ENCODE results near the gene KCNH2.

Gene KCNH2

DNA sequence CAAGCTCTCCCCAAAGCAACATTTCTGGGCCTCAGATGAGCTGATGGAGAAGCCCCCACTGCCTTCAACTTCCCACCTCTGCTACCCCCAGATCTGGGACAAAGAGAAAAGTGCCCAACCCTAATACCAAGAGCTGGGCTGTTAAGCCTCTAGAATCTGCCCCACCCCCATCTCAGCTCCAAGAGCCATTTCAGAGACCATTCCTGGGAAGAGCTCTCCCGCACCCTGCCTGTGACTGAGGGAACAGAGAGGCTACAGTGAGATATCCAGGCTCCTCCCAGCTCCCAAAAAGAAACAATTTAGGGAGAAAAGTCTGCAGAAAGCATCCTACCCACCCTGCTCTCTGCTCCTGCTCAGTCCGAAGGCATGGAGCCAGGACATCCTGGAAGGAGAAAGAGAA is 2.5 kb upstream of the KCNH2 start:
- ChIA-PET POLR2A (interaction anchor here (0.7 to 1.2 kb wide), 3 partner anchors 14 to 76 kb away, joined by 3 to 6 read pairs (median 5); partner anchors contain the start of gene ABCB8), CTCF (interaction anchor here (0.7 to 3.3 kb wide), 8 partner anchors 8 to 104 kb away, joined by 3 to 21 read pairs (median 3); no protein-coding TSS in a partner anchor)
- DNase-seq (ENCODE audit: extremely low spot score), result no peak
- TF ChIP-seq FOXA1 (IDR thresholded peaks at IDR 0.05) (no peak), FOXM1 (IDR thresholded peaks at IDR 0.05; ENCODE audit: borderline replicate concordance) (no peak), TARDBP (IDR thresholded peaks at IDR 0.05) (no peak), BHLHE40 (IDR thresholded peaks at IDR 0.05; ENCODE audit: borderline replicate concordance) (no peak), CTBP1 (IDR thresholded peaks at IDR 0.05; ENCODE audit: borderline replicate concordance) (no peak), ZNF384 (IDR thresholded peaks at IDR 0.05) (no peak), SP1 (IDR thresholded peaks at IDR 0.05) (no peak), ELF4 (IDR thresholded peaks at IDR 0.05) (no peak), LEF1 (IDR thresholded peaks at IDR 0.05; ENCODE audit: borderline replicate concordance) (no peak), FOXK2 (IDR thresholded peaks at IDR 0.05) (no peak), L3MBTL2 (conservative IDR thresholded peaks at IDR 0.05) (no peak), HDGF (IDR thresholded peaks at IDR 0.05; ENCODE audit: borderline replicate concordance) (no peak), ARNT (IDR thresholded peaks at IDR 0.05) (no peak), NFRKB (IDR thresholded peaks at IDR 0.05) (no peak), SUZ12 (IDR thresholded peaks at IDR 0.05) (no peak)
- TF ChIP-seq, protein P1, sequence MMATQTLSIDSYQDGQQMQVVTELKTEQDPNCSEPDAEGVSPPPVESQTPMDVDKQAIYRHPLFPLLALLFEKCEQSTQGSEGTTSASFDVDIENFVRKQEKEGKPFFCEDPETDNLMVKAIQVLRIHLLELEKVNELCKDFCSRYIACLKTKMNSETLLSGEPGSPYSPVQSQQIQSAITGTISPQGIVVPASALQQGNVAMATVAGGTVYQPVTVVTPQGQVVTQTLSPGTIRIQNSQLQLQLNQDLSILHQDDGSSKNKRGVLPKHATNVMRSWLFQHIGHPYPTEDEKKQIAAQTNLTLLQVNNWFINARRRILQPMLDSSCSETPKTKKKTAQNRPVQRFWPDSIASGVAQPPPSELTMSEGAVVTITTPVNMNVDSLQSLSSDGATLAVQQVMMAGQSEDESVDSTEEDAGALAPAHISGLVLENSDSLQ (IDR thresholded peaks at IDR 0.05), result no peak

DNA sequence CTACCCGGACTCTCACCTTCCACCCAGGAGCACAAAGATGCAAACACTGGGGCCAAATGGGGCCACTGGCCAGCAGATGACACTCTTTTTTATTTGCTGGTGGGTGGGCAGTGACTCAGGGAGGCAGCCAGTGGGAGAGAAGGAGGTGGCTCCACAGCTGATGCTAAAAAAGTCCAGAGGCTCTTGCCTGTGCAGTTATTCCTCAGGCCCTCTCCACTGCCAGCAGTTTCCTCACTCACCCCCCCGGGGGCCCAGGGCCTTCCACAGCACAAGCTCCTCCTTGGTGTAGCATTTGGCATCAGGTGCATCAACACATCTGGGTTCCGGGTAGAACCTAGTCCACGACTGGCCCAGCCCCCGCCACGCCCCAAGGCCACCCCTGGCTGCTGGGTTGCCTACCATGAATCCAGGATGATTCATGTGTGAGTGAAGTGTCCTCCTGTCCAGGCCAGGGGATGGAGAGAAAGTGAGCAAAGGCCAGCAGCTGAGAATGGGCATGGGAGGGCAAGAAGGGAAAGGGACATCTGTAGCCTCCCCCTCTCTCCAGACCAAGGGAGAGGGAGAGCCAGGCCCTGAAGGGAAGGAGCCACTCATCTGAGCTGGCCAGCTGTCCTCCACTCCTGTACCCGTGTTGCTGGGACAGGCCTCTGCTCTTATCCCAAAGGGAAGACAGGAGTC is 1.7 kb upstream of the KCNH2 start:
- ChIA-PET CTCF (interaction anchor here (0.6 to 3.3 kb wide), 10 partner anchors 9 to 103 kb away, joined by 3 to 21 read pairs (median 3); no protein-coding TSS in a partner anchor), POLR2A (interaction anchor here (0.7 to 1.6 kb wide), 5 partner anchors 11 to 77 kb away, joined by 3 to 6 read pairs (median 5); partner anchors contain the start of gene ABCB8)
- TF ChIP-seq FOXA1 (IDR thresholded peaks at IDR 0.05) (no peak), BHLHE40 (IDR thresholded peaks at IDR 0.05; ENCODE audit: borderline replicate concordance) (no peak), CTBP1 (IDR thresholded peaks at IDR 0.05; ENCODE audit: borderline replicate concordance) (no peak), HDGF (IDR thresholded peaks at IDR 0.05; ENCODE audit: borderline replicate concordance) (no peak), LEF1 (IDR thresholded peaks at IDR 0.05; ENCODE audit: borderline replicate concordance) (no peak), NFRKB (IDR thresholded peaks at IDR 0.05) (no peak), ELF4 (IDR thresholded peaks at IDR 0.05) (no peak), FOXM1 (IDR thresholded peaks at IDR 0.05; ENCODE audit: borderline replicate concordance) (no peak), TARDBP (IDR thresholded peaks at IDR 0.05) (no peak), SUZ12 (IDR thresholded peaks at IDR 0.05) (no peak), L3MBTL2 (conservative IDR thresholded peaks at IDR 0.05) (no peak), ZNF384 (IDR thresholded peaks at IDR 0.05) (no peak), FOXK2 (IDR thresholded peaks at IDR 0.05) (no peak), ARNT (IDR thresholded peaks at IDR 0.05) (no peak)
- TF ChIP-seq, protein P1 (IDR thresholded peaks at IDR 0.05), result no peak
- DNase-seq (ENCODE audit: extremely low spot score), result no peak

- TF ChIP-seq, protein P1 (IDR thresholded peaks at IDR 0.05), result no peak
- TF ChIP-seq NFRKB (IDR thresholded peaks at IDR 0.05) (no peak), SUZ12 (IDR thresholded peaks at IDR 0.05) (no peak), LEF1 (IDR thresholded peaks at IDR 0.05; ENCODE audit: borderline replicate concordance) (no peak), TARDBP (IDR thresholded peaks at IDR 0.05) (no peak), FOXM1 (IDR thresholded peaks at IDR 0.05; ENCODE audit: borderline replicate concordance) (no peak), BHLHE40 (IDR thresholded peaks at IDR 0.05; ENCODE audit: borderline replicate concordance) (no peak), CTBP1 (IDR thresholded peaks at IDR 0.05; ENCODE audit: borderline replicate concordance) (no peak), ARNT (IDR thresholded peaks at IDR 0.05) (no peak), ZNF384 (IDR thresholded peaks at IDR 0.05) (no peak), ELF4 (IDR thresholded peaks at IDR 0.05) (no peak), L3MBTL2 (conservative IDR thresholded peaks at IDR 0.05) (no peak), FOXK2 (IDR thresholded peaks at IDR 0.05) (no peak), FOXA1 (IDR thresholded peaks at IDR 0.05) (no peak), HDGF (IDR thresholded peaks at IDR 0.05; ENCODE audit: borderline replicate concordance) (no peak), SP1 (IDR thresholded peaks at IDR 0.05) (no peak)
- ChIA-PET POLR2A (interaction anchor here (1.6 kb wide), 1 partner anchor 51 kb away, joined by 4 read pairs; the partner anchor contains the start of gene ABCB8), CTCF (interaction anchor here (0.9 to 1.5 kb wide), 5 partner anchors 13 to 134 kb away, joined by 3 to 5 read pairs (median 4); no protein-coding TSS in a partner anchor)
- DNase-seq (ENCODE audit: extremely low spot score), result no peak
Measured at GRCh38 chr7:150977382-150978125, 567 bp downstream of the KCNH2 start.

DNA sequence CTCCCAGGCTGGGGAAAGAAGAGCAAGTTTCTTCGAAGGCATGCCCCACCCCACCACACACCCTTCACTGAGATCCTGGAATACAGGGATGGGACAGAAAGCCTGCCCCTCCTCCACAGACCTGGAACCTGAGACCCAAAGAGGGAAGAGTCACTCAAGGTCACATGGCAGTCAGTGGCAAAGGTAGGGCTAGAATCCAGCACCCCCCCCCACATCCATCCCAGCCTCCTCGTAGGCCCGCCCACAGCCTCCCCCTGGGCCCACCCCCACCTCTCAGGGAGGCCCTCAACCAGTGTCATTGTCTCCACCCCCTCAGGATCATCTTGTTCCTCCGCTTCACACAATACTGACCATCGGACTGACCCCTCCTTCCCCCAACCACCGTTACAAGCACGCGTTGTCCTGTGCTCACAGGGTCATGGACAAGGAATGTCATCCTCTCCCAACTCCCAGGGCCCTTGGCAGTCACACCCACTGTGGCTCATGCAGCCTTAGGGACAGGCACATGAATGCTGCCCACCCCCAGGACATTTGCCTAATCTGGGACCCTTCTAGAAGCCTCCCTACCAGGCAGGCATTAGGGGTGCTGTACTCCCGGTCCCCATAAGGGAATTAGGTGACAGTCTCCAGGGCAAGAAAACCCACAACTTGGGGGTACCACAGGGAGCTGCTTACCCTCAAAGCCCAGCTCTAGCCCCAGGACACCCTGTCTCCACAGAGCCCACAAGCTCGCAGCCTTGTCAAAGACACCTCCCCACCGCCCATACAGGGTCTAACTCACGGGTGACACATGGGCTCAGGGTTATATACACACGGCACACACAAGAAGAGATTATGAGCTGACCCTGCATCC is 1.4 kb downstream of the KCNH2 start:
- no peak for DNase-seq (ENCODE audit: extremely low spot score)

More for the DNA sequence above, 1.4 kb downstream of the KCNH2 start:
- ChIA-PET POLR2A (interaction anchor here (1.6 kb wide), 1 partner anchor 52 kb away, joined by 4 read pairs; the partner anchor contains the start of gene ABCB8), CTCF (interaction anchor here (0.9 to 2.0 kb wide), 8 partner anchors 7 to 135 kb away, joined by 3 to 12 read pairs (median 4); no protein-coding TSS in a partner anchor)
- no peak for TF ChIP-seq FOXK2 (IDR thresholded peaks at IDR 0.05)
- TF ChIP-seq ZNF384 (IDR thresholded peaks at IDR 0.05), result no peak
- no peak for TF ChIP-seq HDGF (IDR thresholded peaks at IDR 0.05; ENCODE audit: borderline replicate concordance)
- TF ChIP-seq, protein P1 (IDR thresholded peaks at IDR 0.05), result no peak
- no peak for TF ChIP-seq L3MBTL2 (conservative IDR thresholded peaks at IDR 0.05)
- TF ChIP-seq ARNT (IDR thresholded peaks at IDR 0.05), result no peak
- no peak for TF ChIP-seq BHLHE40 (IDR thresholded peaks at IDR 0.05; ENCODE audit: borderline replicate concordance)
- no peak for TF ChIP-seq NFRKB (IDR thresholded peaks at IDR 0.05)
- no peak for TF ChIP-seq CTBP1 (IDR thresholded peaks at IDR 0.05; ENCODE audit: borderline replicate concordance)
- TF ChIP-seq ELF4 (IDR thresholded peaks at IDR 0.05), result no peak
- TF ChIP-seq FOXA1 (IDR thresholded peaks at IDR 0.05), result no peak
- TF ChIP-seq TARDBP (IDR thresholded peaks at IDR 0.05), result no peak
- no peak for TF ChIP-seq FOXM1 (IDR thresholded peaks at IDR 0.05; ENCODE audit: borderline replicate concordance)

Measured in HEK293T (cell line).